ENCODE results near the gene ANKRD11.
"Not testable (repeated sequence)": the region's sequence is repeated elsewhere in the genome, so short reads cannot be mapped to it uniquely, and the experiment has no call there.

The ANKRD11 gene

DNA sequence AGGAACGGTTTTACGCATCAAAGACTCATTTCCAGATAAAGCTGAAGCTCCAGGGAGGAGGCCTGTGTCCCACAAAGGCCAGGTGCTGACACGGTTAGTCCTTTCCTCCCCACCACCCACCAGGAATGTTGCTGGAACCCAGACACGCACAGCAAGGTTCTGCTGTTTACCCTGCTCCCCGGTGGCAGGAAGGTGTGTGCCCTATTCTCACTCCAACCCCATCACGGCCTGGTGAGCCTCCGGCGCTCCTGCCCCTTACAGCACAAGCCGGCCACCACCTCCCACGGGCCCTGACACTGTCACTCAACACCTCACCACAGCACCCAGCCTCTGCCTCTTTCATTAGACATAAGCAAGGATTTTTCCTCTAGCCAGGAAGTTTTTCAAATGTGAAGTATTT lies 47.8 kb downstream of the ANKRD11 start:
- H3K4me3 ChIP-seq (ENCODE audit: low read depth, low read length), result no peak overlapping the region
- DNase-seq (ENCODE audit: low read depth), result no peak
- TF ChIP-seq, protein P1, sequence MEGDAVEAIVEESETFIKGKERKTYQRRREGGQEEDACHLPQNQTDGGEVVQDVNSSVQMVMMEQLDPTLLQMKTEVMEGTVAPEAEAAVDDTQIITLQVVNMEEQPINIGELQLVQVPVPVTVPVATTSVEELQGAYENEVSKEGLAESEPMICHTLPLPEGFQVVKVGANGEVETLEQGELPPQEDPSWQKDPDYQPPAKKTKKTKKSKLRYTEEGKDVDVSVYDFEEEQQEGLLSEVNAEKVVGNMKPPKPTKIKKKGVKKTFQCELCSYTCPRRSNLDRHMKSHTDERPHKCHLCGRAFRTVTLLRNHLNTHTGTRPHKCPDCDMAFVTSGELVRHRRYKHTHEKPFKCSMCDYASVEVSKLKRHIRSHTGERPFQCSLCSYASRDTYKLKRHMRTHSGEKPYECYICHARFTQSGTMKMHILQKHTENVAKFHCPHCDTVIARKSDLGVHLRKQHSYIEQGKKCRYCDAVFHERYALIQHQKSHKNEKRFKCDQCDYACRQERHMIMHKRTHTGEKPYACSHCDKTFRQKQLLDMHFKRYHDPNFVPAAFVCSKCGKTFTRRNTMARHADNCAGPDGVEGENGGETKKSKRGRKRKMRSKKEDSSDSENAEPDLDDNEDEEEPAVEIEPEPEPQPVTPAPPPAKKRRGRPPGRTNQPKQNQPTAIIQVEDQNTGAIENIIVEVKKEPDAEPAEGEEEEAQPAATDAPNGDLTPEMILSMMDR (IDR thresholded peaks at IDR 0.05; ENCODE audit: low read depth, low read length, missing control alignments), result no peak

DNA sequence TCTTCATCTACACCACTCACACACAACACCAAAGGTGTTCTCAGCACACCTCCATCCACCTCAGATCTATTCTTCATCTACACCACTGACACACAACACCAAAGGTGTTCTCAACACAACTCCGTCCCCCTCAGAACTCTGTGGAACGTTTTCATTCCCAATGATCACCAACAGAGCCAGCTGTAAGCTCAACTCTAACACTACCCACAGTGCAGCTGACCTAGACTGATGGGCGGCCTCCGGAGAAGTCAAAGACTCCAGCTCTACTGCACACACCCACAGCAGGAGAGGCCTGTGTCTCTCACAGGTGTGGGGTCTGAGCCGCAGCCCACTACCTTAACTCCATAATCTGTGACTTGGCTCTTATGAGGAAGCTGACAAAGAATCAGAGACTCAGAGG lies 50.7 kb downstream of the ANKRD11 start:
- no peak for DNase-seq (ENCODE audit: low read depth)
- no peak overlapping the region for H3K4me3 ChIP-seq (ENCODE audit: low read depth, low read length)
- TF ChIP-seq, protein P1 (IDR thresholded peaks at IDR 0.05; ENCODE audit: low read depth, low read length, missing control alignments), result no peak

GRCh38 chr16:89437991-89438390 lies 52.4 kb downstream of the ANKRD11 start:
- H3K4me3 ChIP-seq (ENCODE audit: low read depth, low read length), result no peak overlapping the region
- no peak for DNase-seq (ENCODE audit: low read depth)
- TF ChIP-seq, protein P1 (IDR thresholded peaks at IDR 0.05; ENCODE audit: low read depth, low read length, missing control alignments), result no peak

- no peak overlapping the region for H3K4me3 ChIP-seq (ENCODE audit: low read depth, low read length)
- DNase-seq (ENCODE audit: low read depth), result no peak
- TF ChIP-seq, protein P1 (IDR thresholded peaks at IDR 0.05; ENCODE audit: low read depth, low read length, missing control alignments), result no peak
Measured at GRCh38 chr16:89437251-89437987, 52.9 kb downstream of the ANKRD11 start.

- TF ChIP-seq, protein P1 (IDR thresholded peaks at IDR 0.05; ENCODE audit: low read depth, low read length, missing control alignments), result no peak
- no peak overlapping the region for H3K4me3 ChIP-seq (ENCODE audit: low read depth, low read length)
- no peak for DNase-seq (ENCODE audit: low read depth)
Measured at GRCh38 chr16:89436366-89436765, 54.0 kb downstream of the ANKRD11 start.

DNA sequence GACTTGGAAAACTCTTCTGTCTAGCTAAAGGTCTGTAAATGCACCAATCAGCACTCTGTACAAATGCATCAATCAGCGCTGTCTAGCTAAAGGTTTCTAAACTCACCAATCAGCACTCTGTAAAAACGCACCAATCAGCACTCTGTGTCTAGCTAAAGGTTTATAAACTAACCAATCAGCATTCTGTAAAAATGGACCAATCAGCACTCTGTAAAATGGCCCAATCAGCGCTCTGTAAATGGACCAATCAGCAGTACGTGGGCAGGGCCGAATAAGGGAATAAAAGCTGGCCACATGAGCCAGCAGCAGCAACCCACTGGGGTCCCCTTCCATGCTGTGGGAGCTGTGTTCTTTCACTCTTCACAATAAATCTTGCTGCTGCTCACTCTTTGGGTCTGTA lies 55.3 kb downstream of the ANKRD11 start:
- H3K4me3 ChIP-seq (ENCODE audit: low read depth, low read length), result not testable (repeated sequence)

DNA sequence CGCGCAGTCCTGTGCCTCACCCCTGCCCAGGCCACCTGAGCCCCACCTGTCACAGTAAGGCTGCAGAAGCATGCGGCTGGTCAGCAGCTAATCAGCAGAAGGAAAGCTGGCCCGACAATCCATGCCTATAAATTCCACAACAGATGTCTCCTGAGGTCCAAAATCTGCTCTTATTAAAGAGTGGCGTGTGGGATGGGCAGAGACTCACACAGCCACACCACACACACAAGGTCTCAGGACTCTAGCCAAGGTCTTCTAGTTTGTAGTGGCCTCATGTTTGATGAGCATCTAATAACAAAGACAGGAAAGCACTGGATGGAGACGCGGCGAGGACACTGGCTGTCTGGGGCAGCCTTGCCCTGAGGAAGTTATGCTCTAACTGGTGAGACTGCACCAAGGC lies 55.9 kb downstream of the ANKRD11 start:
- TF ChIP-seq, protein P1 (IDR thresholded peaks at IDR 0.05; ENCODE audit: low read depth, low read length, missing control alignments), result no peak
- H3K4me3 ChIP-seq (ENCODE audit: low read depth, low read length), result no peak overlapping the region
- no peak for DNase-seq (ENCODE audit: low read depth)

More for the DNA sequence above, 55.3 kb downstream of the ANKRD11 start:
- DNase-seq (ENCODE audit: low read depth), result not testable (repeated sequence)

DNA sequence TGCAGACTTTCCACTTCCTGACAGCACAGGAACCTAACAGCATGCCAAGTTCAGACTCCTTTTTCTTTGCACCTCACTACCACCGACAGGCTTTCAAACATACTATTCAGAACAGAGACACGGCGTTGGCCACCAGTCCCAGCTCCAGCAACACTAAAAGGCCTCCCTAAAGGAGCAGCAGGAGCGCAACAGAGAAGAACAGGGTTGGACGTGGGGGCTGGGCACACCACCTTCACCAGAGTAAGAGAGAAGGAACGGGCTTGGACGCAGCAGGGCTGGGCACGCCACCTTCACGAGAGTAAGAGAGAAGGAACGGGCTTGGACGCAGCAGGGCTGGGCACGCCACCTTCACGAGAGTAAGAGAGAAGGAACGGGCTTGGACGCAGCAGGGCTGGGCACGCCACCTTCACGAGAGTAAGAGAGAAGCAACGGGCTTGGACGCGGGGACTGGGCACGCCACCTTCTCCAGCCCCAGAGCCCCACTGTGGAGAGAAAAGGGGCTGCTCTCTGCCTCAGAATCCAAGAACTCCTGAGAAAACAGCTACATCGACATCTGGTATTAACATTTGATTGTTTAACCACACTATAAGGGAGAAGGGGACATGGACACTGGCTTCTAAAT lies 56.9 kb downstream of the ANKRD11 start:
- DNase-seq (ENCODE audit: low read depth); H3K4me3 ChIP-seq (ENCODE audit: low read depth, low read length): not testable (repeated sequence)

All from GM12864 (cell line).